Lower leg skin (tissue), 3 donors: Measurements from ENCODE around the gene SUFU.

Experiments
- POLR2A ChIP-seq, 2 donors: fragments of 450-650 bp; IDR thresholded peaks; one replicate each; pipeline ENCODE4 v1.6.1; 2016 to 2017; ENCODE audit warnings: antibody characterized with exemption in 2 of 2, mild to moderate bottlenecking in 1 of 2, moderate library complexity in 1 of 2
- TF ChIP-seq, protein P1 (sequence below), 3 donors: fragments of 450-650 bp; IDR thresholded peaks; one replicate each; pipeline ENCODE4 v1.5.1; 2016; ENCODE audit warnings: antibody characterized with exemption in 3 of 3, mild to moderate bottlenecking in 3 of 3, moderate library complexity in 2 of 3

DNA sequence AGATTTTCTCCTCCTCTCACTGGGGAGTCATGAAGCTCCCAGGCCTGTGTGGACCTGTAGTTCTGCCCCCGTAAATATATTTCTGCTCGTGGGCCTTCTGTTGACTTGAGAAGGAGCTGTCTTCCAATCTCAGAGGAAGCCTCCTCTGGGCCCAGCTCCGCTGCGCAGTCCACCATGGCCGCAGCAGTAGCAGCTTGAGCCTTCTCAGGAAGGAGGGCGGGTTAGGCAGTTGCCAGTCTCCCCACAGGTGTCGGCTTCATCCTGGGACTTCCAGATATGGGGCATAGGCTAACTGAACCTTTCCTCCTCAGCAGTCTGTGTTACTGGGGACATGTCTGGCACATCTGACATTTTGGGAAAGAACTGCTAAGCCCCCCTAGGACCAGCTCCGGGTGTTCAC, 77.6 kb downstream of the SUFU start:
- TF ChIP-seq, protein P1, sequence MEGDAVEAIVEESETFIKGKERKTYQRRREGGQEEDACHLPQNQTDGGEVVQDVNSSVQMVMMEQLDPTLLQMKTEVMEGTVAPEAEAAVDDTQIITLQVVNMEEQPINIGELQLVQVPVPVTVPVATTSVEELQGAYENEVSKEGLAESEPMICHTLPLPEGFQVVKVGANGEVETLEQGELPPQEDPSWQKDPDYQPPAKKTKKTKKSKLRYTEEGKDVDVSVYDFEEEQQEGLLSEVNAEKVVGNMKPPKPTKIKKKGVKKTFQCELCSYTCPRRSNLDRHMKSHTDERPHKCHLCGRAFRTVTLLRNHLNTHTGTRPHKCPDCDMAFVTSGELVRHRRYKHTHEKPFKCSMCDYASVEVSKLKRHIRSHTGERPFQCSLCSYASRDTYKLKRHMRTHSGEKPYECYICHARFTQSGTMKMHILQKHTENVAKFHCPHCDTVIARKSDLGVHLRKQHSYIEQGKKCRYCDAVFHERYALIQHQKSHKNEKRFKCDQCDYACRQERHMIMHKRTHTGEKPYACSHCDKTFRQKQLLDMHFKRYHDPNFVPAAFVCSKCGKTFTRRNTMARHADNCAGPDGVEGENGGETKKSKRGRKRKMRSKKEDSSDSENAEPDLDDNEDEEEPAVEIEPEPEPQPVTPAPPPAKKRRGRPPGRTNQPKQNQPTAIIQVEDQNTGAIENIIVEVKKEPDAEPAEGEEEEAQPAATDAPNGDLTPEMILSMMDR (IDR thresholded peaks at IDR 0.05) = no peak
- TF ChIP-seq POLR2A (IDR thresholded peaks at IDR 0.05) = no peak
